Measurements from ENCODE around the gene PKMYT1.

- TF ChIP-seq, protein P1, sequence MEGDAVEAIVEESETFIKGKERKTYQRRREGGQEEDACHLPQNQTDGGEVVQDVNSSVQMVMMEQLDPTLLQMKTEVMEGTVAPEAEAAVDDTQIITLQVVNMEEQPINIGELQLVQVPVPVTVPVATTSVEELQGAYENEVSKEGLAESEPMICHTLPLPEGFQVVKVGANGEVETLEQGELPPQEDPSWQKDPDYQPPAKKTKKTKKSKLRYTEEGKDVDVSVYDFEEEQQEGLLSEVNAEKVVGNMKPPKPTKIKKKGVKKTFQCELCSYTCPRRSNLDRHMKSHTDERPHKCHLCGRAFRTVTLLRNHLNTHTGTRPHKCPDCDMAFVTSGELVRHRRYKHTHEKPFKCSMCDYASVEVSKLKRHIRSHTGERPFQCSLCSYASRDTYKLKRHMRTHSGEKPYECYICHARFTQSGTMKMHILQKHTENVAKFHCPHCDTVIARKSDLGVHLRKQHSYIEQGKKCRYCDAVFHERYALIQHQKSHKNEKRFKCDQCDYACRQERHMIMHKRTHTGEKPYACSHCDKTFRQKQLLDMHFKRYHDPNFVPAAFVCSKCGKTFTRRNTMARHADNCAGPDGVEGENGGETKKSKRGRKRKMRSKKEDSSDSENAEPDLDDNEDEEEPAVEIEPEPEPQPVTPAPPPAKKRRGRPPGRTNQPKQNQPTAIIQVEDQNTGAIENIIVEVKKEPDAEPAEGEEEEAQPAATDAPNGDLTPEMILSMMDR (IDR thresholded peaks at IDR 0.05), result no peak
- TF ChIP-seq POLR2A (IDR thresholded peaks at IDR 0.05), result no peak
Measured at GRCh38 chr16:2966043-2966807, 14.0 kb downstream of the PKMYT1 start.
